HG02840 (cell line): ENCODE data around the gene COX7B2.

Source experiments
- ATAC-seq: cut with Tn5 transposase; IDR thresholded peaks from one replicate; pipeline ENCODE4 v1.9.1; 2021; ENCODE audit warnings: mild to moderate bottlenecking, moderate library complexity, moderate number of reproducible peaks; ENCODE audit not compliant: unreplicated experiment, low FRiP score

COX7B2 gene

DNA sequence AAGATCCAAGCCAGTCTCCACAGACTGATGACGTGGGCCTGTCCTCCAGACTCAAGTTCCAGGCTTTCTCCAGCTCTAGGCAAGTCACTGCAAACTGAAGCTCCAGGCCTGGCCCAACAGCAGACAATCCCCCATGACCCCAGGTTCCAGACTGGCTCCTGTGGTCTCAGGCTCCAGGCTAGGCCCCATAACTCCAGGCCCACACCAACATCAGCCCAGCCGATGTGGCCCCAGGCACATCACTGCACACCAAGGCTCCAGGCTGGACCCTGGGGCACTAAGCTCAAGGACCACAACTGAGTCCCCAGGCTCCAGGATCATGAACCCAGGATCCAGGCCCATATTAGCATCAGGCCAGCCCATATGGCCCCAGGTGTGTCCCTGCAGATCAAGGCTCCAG, 143.6 kb downstream of the COX7B2 start:
- ATAC-seq: no peak

DNA sequence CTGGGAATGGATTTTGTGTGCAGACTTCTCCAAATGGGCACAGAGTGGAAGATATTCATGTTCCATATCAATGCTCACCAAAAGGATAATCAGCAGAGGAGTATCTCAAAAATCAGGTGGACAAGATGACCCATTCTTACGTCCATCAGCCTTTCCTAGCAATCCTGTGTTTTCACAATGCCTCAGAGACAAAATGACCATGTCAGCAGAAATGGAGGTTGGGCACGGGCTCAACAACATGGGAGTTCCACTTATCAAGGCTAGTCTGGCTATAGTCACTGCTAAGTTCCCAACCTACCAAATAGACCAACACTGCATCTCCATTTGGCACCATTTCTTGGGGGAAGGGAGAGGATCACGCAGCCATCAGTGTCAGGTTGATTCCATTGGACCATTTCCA, 179.0 kb downstream of the COX7B2 start:
- no peak for ATAC-seq

- ATAC-seq: no peak
Measured at GRCh38 chr4:46720055-46720454, 189.0 kb downstream of the COX7B2 start.

DNA sequence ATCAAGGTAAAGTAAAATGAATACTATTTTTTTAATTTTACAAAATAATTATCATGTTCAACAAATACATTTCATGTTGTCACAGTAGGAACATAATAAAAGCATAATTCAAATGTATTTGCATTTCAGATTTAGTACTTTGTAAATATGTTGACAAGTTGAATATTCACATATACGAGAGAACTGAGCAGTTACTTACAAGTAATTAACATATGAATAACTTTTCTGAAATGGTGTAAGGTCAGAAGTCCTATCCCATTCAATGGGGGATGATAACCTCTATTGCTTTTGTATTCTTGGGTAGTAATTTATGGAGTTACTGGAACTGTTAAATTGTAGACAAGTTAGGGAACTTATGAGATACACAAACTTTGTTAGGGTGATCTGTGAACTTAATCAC, 191.1 kb downstream of the COX7B2 start:
- ATAC-seq: no peak

- ATAC-seq: no peak
Measured at GRCh38 chr4:46715468-46715867, 193.6 kb downstream of the COX7B2 start.

DNA sequence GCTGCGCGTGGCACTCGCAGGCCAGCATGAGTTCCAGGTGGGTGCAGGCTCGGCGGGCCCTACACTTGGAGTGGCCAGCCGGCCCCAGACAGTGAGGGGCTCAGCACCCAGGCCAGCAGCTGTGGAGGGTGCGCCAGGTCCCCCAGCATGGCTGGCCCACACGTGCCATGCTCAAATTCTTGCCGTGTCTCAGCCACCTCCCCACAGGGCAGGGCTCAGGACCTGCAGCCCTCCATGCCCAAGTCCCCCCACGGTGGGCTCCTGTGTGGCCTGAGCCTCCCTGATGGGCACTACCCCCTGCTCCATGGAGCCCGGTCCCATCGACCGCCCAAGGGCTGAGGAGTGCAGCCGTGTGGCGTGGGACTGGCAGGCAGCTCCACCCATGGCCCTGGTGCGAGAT, 210.2 kb downstream of the COX7B2 start:
- no peak for ATAC-seq
